Measurements from ENCODE around the gene ZFAND3.

Gene ZFAND3

GRCh38 chr6:37847704-37848103 is 28.2 kb downstream of the ZFAND3 start:
- no peak for DNase-seq (ENCODE audit: low read depth in 1 of 2, low spot score in 1 of 2)
- no peak for TF ChIP-seq JUND (IDR thresholded peaks at IDR 0.05; ENCODE audit: low read depth)
- in situ Hi-C loops (cut with HindIII; ENCODE audit: low pct_unique_long_range_greater_than_20kb, low sequenced_read_pairs) = no loop called here

DNA sequence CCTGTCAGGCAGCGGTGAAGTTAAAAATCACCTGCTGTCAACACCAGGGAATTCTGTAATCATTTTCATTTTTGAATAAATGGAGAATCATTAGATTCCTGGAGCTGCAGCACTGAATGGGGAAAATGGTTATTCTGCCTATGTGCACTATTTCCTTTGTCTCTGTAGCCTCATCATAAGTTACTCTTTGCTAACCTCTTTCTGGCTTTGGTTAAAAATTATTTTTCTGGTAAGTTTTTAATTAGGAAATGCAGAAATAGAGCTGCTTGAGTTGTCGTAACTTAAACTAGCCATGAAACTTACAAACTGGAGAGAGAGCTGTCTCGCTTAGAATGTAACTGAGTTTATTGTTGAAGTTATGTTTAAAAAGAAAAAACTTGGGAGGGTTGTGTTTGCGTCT is 28.8 kb downstream of the ZFAND3 start:
- in situ Hi-C loops (cut with HindIII; ENCODE audit: low pct_unique_long_range_greater_than_20kb, low sequenced_read_pairs) = no loop called here
- no peak for DNase-seq (ENCODE audit: low read depth in 1 of 2, low spot score in 1 of 2)

DNA sequence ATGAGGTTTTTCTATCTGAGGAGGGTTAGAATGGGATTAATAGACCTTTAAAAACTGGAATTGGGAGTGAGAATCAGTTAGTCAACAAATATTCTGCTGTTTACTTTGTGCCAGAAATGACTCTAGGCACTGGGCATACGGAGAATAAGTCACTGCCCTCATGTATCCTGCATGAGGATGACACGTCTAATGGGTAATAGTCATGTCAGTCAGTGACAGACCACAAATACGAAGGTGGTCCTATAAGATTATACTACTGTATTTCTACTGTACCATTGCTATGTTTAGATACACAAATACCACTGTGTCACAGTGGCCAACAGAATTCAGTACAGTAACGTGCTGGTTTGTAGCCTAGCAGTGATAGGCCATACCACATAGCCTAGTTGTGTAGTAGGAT is 30.7 kb downstream of the ZFAND3 start:
- in situ Hi-C loops (cut with HindIII; ENCODE audit: low pct_unique_long_range_greater_than_20kb, low sequenced_read_pairs) = no loop called here
- TF ChIP-seq JUND (IDR thresholded peaks at IDR 0.05; ENCODE audit: low read depth) = no peak
- DNase-seq (ENCODE audit: low read depth in 1 of 2, low spot score in 1 of 2) = no peak

More for the DNA sequence above, 28.8 kb downstream of the ZFAND3 start:
- TF ChIP-seq JUND (IDR thresholded peaks at IDR 0.05; ENCODE audit: low read depth) = no peak

DNA sequence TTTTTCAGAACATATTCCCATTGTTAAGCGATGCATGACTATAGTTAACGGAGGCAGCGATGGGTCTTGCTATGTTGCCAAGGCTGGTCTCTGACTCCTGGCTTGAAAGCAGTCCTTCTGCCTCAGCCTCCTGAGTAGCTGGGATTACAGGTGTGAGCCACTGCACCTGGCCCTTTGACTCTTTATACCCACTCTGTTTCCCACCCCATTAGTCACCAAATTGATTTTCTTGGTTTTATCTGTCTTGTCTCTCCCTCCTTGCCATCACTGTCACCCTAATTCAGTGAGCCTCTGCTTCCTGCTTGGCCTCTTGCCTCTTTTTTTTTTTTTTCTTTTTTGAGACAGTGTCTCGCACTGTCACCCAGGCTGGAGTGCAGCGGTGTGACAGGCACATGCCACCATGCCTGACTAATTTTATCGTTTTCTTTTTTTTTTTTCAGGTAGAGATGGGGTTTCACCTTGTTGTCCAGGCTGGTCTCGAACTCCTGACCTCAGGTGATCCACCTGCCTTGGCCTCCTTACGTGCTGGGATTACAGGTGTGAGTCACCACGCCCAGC is 31.3 kb downstream of the ZFAND3 start:
- no peak for TF ChIP-seq JUND (IDR thresholded peaks at IDR 0.05; ENCODE audit: low read depth)
- no peak for DNase-seq (ENCODE audit: low read depth in 1 of 2, low spot score in 1 of 2)
- in situ Hi-C loops (cut with HindIII; ENCODE audit: low pct_unique_long_range_greater_than_20kb, low sequenced_read_pairs) = no loop called here

- DNase-seq (ENCODE audit: low read depth in 1 of 2, low spot score in 1 of 2) = no peak
- in situ Hi-C loops (cut with HindIII; ENCODE audit: low pct_unique_long_range_greater_than_20kb, low sequenced_read_pairs) = no loop called here
- no peak for TF ChIP-seq JUND (IDR thresholded peaks at IDR 0.05; ENCODE audit: low read depth)
Measured at GRCh38 chr6:37851997-37852524, 32.5 kb downstream of the ZFAND3 start.

GRCh38 chr6:37856285-37856684 is 36.8 kb downstream of the ZFAND3 start:
- no peak for DNase-seq (ENCODE audit: low read depth in 1 of 2, low spot score in 1 of 2)
- in situ Hi-C loops (cut with HindIII; ENCODE audit: low pct_unique_long_range_greater_than_20kb, low sequenced_read_pairs) = no loop called here
- no peak for TF ChIP-seq JUND (IDR thresholded peaks at IDR 0.05; ENCODE audit: low read depth)

DNA sequence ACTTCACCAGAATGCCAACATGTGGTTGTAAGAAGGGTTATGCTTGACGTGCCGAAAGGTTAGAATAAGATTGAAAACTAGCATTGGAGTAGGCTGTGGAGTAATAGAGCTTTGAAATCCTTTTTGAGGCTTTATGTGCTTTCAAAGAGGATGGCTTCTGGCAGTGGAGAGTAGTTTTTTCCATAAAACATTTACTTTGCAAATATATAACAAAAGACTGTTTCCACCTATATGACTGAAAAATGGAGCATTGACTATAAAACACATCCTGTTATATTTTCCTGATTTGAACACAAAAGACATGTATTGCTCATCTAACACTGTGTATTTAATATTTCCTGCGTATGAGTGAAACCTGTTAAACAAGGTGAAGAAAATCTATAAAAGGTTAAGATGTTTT is 38.8 kb downstream of the ZFAND3 start:
- TF ChIP-seq JUND (IDR thresholded peaks at IDR 0.05; ENCODE audit: low read depth) = no peak
- in situ Hi-C loops (cut with HindIII; ENCODE audit: low pct_unique_long_range_greater_than_20kb, low sequenced_read_pairs) = no loop called here
- no peak for DNase-seq (ENCODE audit: low read depth in 1 of 2, low spot score in 1 of 2)

GRCh38 chr6:37860226-37860839 is 40.8 kb downstream of the ZFAND3 start:
- in situ Hi-C loops (cut with HindIII; ENCODE audit: low pct_unique_long_range_greater_than_20kb, low sequenced_read_pairs) = no loop called here
- DNase-seq (ENCODE audit: low read depth in 1 of 2, low spot score in 1 of 2) = peak in 1 of 2 experiments; percentile 55
- no peak for TF ChIP-seq JUND (IDR thresholded peaks at IDR 0.05; ENCODE audit: low read depth)

GRCh38 chr6:37861452-37861851 is 41.9 kb downstream of the ZFAND3 start:
- TF ChIP-seq JUND (IDR thresholded peaks at IDR 0.05; ENCODE audit: low read depth) = no peak
- DNase-seq (ENCODE audit: low read depth in 1 of 2, low spot score in 1 of 2) = no peak
- in situ Hi-C loops (cut with HindIII; ENCODE audit: low pct_unique_long_range_greater_than_20kb, low sequenced_read_pairs) = no loop called here

GRCh38 chr6:37862430-37862829 is 42.9 kb downstream of the ZFAND3 start:
- TF ChIP-seq JUND (IDR thresholded peaks at IDR 0.05; ENCODE audit: low read depth) = no peak
- in situ Hi-C loops (cut with HindIII; ENCODE audit: low pct_unique_long_range_greater_than_20kb, low sequenced_read_pairs) = no loop called here
- DNase-seq (ENCODE audit: low read depth in 1 of 2, low spot score in 1 of 2) = no peak

DNA sequence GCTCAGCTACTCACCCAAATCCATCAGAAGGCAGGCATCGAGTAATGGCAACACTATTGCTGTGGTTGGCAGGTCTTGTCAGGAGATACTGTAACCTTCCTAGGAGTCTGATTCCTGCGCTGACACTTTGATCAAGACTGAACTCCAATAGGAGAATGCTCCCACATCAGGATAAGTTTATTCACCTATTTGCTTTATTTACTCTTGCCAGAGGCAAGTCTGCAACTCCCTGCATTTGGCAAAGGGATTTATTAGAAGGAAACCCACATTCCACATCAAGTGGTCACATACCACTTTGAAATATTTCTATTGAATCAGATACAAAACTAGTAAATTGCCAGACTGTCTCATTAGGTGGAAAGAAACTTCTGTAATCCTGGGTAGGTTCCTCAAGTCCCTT is 43.5 kb downstream of the ZFAND3 start:
- no peak for TF ChIP-seq JUND (IDR thresholded peaks at IDR 0.05; ENCODE audit: low read depth)
- DNase-seq (ENCODE audit: low read depth in 1 of 2, low spot score in 1 of 2) = peak; percentile 12 to 48
- in situ Hi-C loops (cut with HindIII; ENCODE audit: low pct_unique_long_range_greater_than_20kb, low sequenced_read_pairs) = no loop called here

GRCh38 chr6:37864250-37864649 is 44.7 kb downstream of the ZFAND3 start:
- no peak for DNase-seq (ENCODE audit: low read depth in 1 of 2, low spot score in 1 of 2)
- in situ Hi-C loops (cut with HindIII; ENCODE audit: low pct_unique_long_range_greater_than_20kb, low sequenced_read_pairs) = no loop called here
- no peak for TF ChIP-seq JUND (IDR thresholded peaks at IDR 0.05; ENCODE audit: low read depth)

- in situ Hi-C loops (cut with HindIII; ENCODE audit: low pct_unique_long_range_greater_than_20kb, low sequenced_read_pairs) = no loop called here
- no peak for TF ChIP-seq JUND (IDR thresholded peaks at IDR 0.05; ENCODE audit: low read depth)
- DNase-seq (ENCODE audit: low read depth in 1 of 2, low spot score in 1 of 2) = no peak
Measured at GRCh38 chr6:37865504-37865903, 46.0 kb downstream of the ZFAND3 start.

Measured in T47D (cell line).